HEK293 (cell line): Measurements from ENCODE around the gene KRT82.

Source experiments
- CTCF ChIA-PET: fragments of 350-600 bp; formaldehyde crosslinking; extraction: SDS; loops from one replicate; lab custom pipeline; 2021; ENCODE audit warnings: antibody characterized with exemption; lab: Yijun Ruan, JAX
- POLR2A ChIA-PET: fragments of 300-600 bp; formaldehyde crosslinking; extraction: SDS; loops from one replicate; lab custom pipeline; 2020; ENCODE audit warnings: antibody characterized with exemption, inconsistent platforms; lab: Yijun Ruan, JAX
- H3K27ac ChIP-seq: fragments of 200-500 bp; sonication (Bioruptor generic); 2 replicates; pipeline ENCODE4 v1.5.1; 2014; ENCODE audit warnings: low read depth, low read length, control low read depth, inconsistent platforms; ENCODE audit errors: extremely low read depth
- H3K36me3 ChIP-seq, 2 experiments: fragments of 200-500 bp in 1 of 2; sonication (Bioruptor generic) in 1 of 2; 1 replicate in 1 of 2; 2 replicates in 1 of 2; pipeline ENCODE4 v1.5.1; 2014 to 2017; ENCODE audit warnings: inconsistent platforms in 2 of 2, low read length in 2 of 2; ENCODE audit not compliant: control insufficient read depth in 2 of 2, insufficient read depth in 1 of 2
- H3K4me1 ChIP-seq: fragments of 200-500 bp; sonication (Bioruptor generic); 2 replicates; pipeline ENCODE4 v1.5.1; 2014; ENCODE audit warnings: mild to moderate bottlenecking, low read length, inconsistent platforms; ENCODE audit not compliant: control insufficient read depth, insufficient read depth
- H3K4me3 ChIP-seq: 2 replicates; pipeline ENCODE4 v1.5.1; 2011; ENCODE audit warnings: low read depth, mild to moderate bottlenecking, control low read depth, low read length, moderate library complexity
- H3K9me3 ChIP-seq: fragments of 200-500 bp; sonication (Bioruptor generic); 2 replicates; pipeline ENCODE4 v1.5.1; 2014; ENCODE audit warnings: low read depth, low read length, inconsistent platforms; ENCODE audit not compliant: control insufficient read depth, insufficient read depth
- GFI1B ChIP-seq: fragments of 450-650 bp; formaldehyde crosslinking; IDR thresholded peaks from 2 replicates; pipeline ENCODE4 v1.5.1; 2016; ENCODE audit warnings: missing biosample characterization, missing genetic modification characterization
- KLF1 ChIP-seq: fragments of 450-650 bp; formaldehyde crosslinking; IDR thresholded peaks from 2 replicates; pipeline ENCODE4 v1.5.1; 2016; ENCODE audit warnings: missing biosample characterization, missing genetic modification characterization
- PRDM1 ChIP-seq: fragments of 450-650 bp; formaldehyde crosslinking; IDR thresholded peaks from 2 replicates; pipeline ENCODE4; 2016; ENCODE audit warnings: missing biosample characterization, missing genetic modification characterization
- PRDM4 ChIP-seq: fragments of 450-650 bp; formaldehyde crosslinking; IDR thresholded peaks from 2 replicates; pipeline ENCODE4 v1.5.1; 2017; ENCODE audit warnings: missing biosample characterization, missing genetic modification characterization
- SCRT2 ChIP-seq: fragments of 450-650 bp; formaldehyde crosslinking; IDR thresholded peaks from 2 replicates; pipeline ENCODE4 v1.5.1; 2016; ENCODE audit warnings: missing biosample characterization, missing genetic modification characterization
- SP2 ChIP-seq: fragments of 450-650 bp; formaldehyde crosslinking; IDR thresholded peaks from 2 replicates; pipeline ENCODE4 v1.5.1; 2016; ENCODE audit warnings: missing biosample characterization, missing genetic modification characterization
- SP3 ChIP-seq: fragments of 450-650 bp; formaldehyde crosslinking; IDR thresholded peaks from 2 replicates; pipeline ENCODE4 v1.5.1; 2016; ENCODE audit warnings: missing biosample characterization, missing genetic modification characterization
- YY2 ChIP-seq: fragments of 450-650 bp; formaldehyde crosslinking; IDR thresholded peaks from 2 replicates; pipeline ENCODE4 v1.5.1; 2016; ENCODE audit warnings: missing biosample characterization, missing genetic modification characterization
- ZBTB17 ChIP-seq: fragments of 450-650 bp; formaldehyde crosslinking; IDR thresholded peaks from 2 replicates; pipeline ENCODE4 v1.5.1; 2016; ENCODE audit warnings: missing biosample characterization, missing genetic modification characterization
- ZBTB21 ChIP-seq: fragments of 450-650 bp; formaldehyde crosslinking; IDR thresholded peaks from 2 replicates; pipeline ENCODE4 v1.5.1; 2017; ENCODE audit warnings: missing biosample characterization, missing genetic modification characterization
- ZFHX2 ChIP-seq: fragments of 450-650 bp; formaldehyde crosslinking; conservative IDR thresholded peaks from 2 replicates; pipeline ENCODE4 v1.5.1; 2016; ENCODE audit warnings: missing biosample characterization, missing genetic modification characterization
- ZNF132 ChIP-seq: fragments of 450-650 bp; formaldehyde crosslinking; IDR thresholded peaks from 2 replicates; pipeline ENCODE4 v1.5.1; 2017; ENCODE audit warnings: missing biosample characterization, missing genetic modification characterization, borderline replicate concordance
- ZNF184 ChIP-seq: fragments of 450-650 bp; IDR thresholded peaks from 2 replicates; pipeline ENCODE4 v1.5.1; 2018; ENCODE audit warnings: missing biosample characterization, mild to moderate bottlenecking, missing genetic modification characterization
- ZNF19 ChIP-seq: fragments of 450-650 bp; formaldehyde crosslinking; IDR thresholded peaks from 2 replicates; pipeline ENCODE4; 2016; ENCODE audit warnings: missing biosample characterization, missing genetic modification characterization, low read depth
- ZNF214 ChIP-seq: fragments of 450-650 bp; formaldehyde crosslinking; IDR thresholded peaks from 2 replicates; pipeline ENCODE4 v1.5.1; 2017; ENCODE audit warnings: missing biosample characterization, mild to moderate bottlenecking, missing genetic modification characterization, borderline replicate concordance
- ZNF24 ChIP-seq: fragments of 450-650 bp; formaldehyde crosslinking; IDR thresholded peaks from 2 replicates; pipeline ENCODE4 v1.5.1; 2016; ENCODE audit warnings: missing biosample characterization, missing genetic modification characterization
- ZNF366 ChIP-seq: fragments of 450-650 bp; formaldehyde crosslinking; conservative IDR thresholded peaks from 2 replicates; pipeline ENCODE4 v1.5.1; 2016; ENCODE audit warnings: missing biosample characterization, missing genetic modification characterization
- ZNF514 ChIP-seq: fragments of 450-650 bp; formaldehyde crosslinking; IDR thresholded peaks from 2 replicates; pipeline ENCODE4 v1.5.1; 2016; ENCODE audit warnings: missing biosample characterization, missing genetic modification characterization
- ZNF521 ChIP-seq: fragments of 450-650 bp; formaldehyde crosslinking; IDR thresholded peaks from 2 replicates; pipeline ENCODE4 v1.5.1; 2017; ENCODE audit warnings: missing biosample characterization, mild to moderate bottlenecking, missing genetic modification characterization
- ZNF610 ChIP-seq: fragments of 450-650 bp; formaldehyde crosslinking; IDR thresholded peaks from 2 replicates; pipeline ENCODE4 v1.5.1; 2016; ENCODE audit warnings: missing biosample characterization, missing genetic modification characterization, borderline replicate concordance
- ZNF670 ChIP-seq: fragments of 450-650 bp; formaldehyde crosslinking; IDR thresholded peaks from 2 replicates; pipeline ENCODE4 v1.5.1; 2016; ENCODE audit warnings: missing biosample characterization, missing genetic modification characterization, low read depth
- ZNF677 ChIP-seq: fragments of 450-650 bp; IDR thresholded peaks from 2 replicates; pipeline ENCODE4 v1.5.0; 2018; ENCODE audit warnings: missing biosample characterization, mild to moderate bottlenecking, missing genetic modification characterization, moderate library complexity
- ZNF76 ChIP-seq: fragments of 450-650 bp; formaldehyde crosslinking; IDR thresholded peaks from 2 replicates; pipeline ENCODE4; 2016; ENCODE audit warnings: low read depth, missing biosample characterization, missing genetic modification characterization, borderline replicate concordance
- ZNF776 ChIP-seq: fragments of 450-650 bp; formaldehyde crosslinking; IDR thresholded peaks from 2 replicates; pipeline ENCODE4 v1.5.0; 2017; ENCODE audit warnings: missing biosample characterization, missing genetic modification characterization, borderline replicate concordance
- ZSCAN16 ChIP-seq: fragments of 450-650 bp; formaldehyde crosslinking; IDR thresholded peaks from 2 replicates; pipeline ENCODE4 v1.5.1; 2016; ENCODE audit warnings: missing biosample characterization, missing genetic modification characterization
- ZSCAN18 ChIP-seq: fragments of 450-650 bp; formaldehyde crosslinking; IDR thresholded peaks from 2 replicates; pipeline ENCODE4 v1.5.1; 2016; ENCODE audit warnings: missing biosample characterization, missing genetic modification characterization
- TF ChIP-seq, protein P1 (sequence below): fragments of 450-650 bp; formaldehyde crosslinking; IDR thresholded peaks from 2 replicates; pipeline ENCODE4 v1.5.1; 2016; ENCODE audit warnings: missing biosample characterization, missing genetic modification characterization

The KRT82 gene

DNA sequence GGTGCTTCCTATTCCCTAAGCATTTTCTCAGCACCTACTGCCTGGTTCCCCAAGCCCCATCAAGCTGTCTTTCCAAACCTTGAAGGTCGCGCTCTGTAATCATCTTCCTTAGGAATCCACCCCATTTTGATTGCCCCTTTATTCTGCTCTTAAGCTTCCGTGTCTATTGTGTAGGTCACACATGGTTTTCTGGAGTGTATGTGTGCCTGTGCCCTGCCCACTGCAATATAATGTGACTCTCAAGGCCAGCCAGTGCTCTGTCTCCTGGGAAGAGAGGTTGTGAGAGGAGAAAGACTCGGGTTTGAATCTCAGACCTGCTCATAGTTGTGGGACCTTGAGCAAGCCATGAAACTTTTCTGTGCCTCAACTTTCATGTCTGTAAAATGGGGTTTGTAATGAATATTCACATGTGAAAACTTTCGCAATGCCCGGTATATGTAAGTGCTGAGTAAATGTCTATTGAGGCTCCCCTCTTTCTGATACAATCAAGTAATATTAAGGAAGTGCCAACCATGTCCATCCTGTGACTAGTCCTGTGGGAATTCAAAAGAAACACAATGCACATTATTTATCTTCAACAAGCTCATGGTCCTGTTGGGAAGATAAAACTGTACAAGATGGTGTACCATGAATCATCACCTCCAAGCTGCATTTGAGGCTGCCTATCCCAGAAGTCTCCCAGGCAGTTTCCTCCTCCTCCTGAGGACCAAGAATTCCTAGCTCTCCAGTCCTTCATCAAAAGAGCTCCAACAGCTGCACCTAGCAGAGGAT lies 28.8 kb upstream of the KRT82 start:
- H3K36me3 ChIP-seq: no peaks in the 10 kb centered on the region
- TF ChIP-seq ZNF24 (0 out of 2 replicates have a peak, but pooled peaks have one; percentile 12), ZNF366 (peak; percentile 50), ZNF19 (tag by site-specific recombination) (no peak)
- H3K27ac ChIP-seq: no peak overlapping the region
- CTCF ChIA-PET: no interaction called here
- H3K4me3 ChIP-seq: no peak overlapping the region
- POLR2A ChIA-PET: no interaction called here
- H3K9me3 ChIP-seq: no peaks in the 10 kb centered on the region
- H3K4me1 ChIP-seq: no peaks in the 10 kb centered on the region

DNA sequence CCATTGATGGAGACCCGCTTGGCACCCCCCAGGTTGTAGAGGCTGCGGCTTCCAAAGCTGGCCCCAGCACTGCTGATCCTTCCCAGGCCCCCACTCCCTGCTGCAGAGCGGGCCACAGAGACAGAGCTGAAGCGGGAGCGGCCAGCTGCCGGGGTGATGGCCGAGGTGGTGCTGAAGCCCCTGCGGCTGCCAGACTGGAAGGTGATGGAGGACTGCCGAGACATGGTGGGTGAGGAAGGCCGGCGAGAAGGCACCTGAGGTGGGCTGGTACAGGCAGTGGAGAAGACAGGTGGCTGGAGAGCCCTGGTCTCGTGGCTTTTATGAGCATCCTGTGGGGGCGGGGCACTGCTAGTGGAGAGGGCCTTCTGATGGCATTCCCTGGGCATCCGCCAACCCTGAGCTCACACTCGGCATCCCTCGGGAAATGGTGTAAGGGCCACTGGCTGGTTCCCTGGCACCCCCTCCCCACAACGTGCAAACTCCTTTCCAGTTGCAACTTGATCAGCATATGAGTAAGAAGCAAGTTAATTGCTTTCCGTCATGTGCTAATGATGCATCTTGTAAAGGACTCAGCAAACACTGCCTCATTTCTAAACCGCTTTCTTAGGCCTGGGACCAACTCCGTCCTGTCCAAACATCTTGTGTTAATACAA lies 28.1 kb upstream of the KRT82 start, which contains the start of gene KRT75:
KRT75 (minus strand) TSS at position 291 of the 653 bp plus-strand sequence; CDS start at position 224, 67 bp downstream.
- CTCF ChIA-PET: no interaction called here
- no peak for TF ChIP-seq ZNF214 (tag by site-specific recombination)
- TF ChIP-seq ZNF366: peak; percentile 93
- no peak for TF ChIP-seq ZNF670
- peak; percentile 31; the same call in 1 of the 2 replicates for TF ChIP-seq ZFHX2 (tag by site-specific recombination)
- TF ChIP-seq ZSCAN18: no peak
- peak; percentile 22; the same call in 1 of the 2 replicates for TF ChIP-seq SP2 (tag by site-specific recombination)
- no peak for TF ChIP-seq PRDM4 (tag by site-specific recombination)
- TF ChIP-seq SP3: 0 out of 2 replicates have a peak, but pooled peaks have one; percentile 26
- no peak for TF ChIP-seq ZNF132
- TF ChIP-seq ZNF610 (tag by site-specific recombination): no peak
- no peak for TF ChIP-seq ZNF521 (tag by site-specific recombination)
- TF ChIP-seq GFI1B (tag by site-specific recombination): no peak
- no peak for TF ChIP-seq YY2 (tag by site-specific recombination)
- TF ChIP-seq ZNF776: no peak
- peak; percentile 18; the same call in 1 of the 2 replicates for TF ChIP-seq ZNF76 (tag by site-specific recombination)
- no peak for TF ChIP-seq KLF1 (tag by site-specific recombination)
- peak; percentile 72 for TF ChIP-seq ZBTB21 (tag by site-specific recombination)
- peak; percentile 30; the same call in 1 of the 2 replicates for TF ChIP-seq SCRT2
- TF ChIP-seq ZSCAN16: no peak
- no peak for TF ChIP-seq PRDM1 (tag by site-specific recombination)
- TF ChIP-seq, protein P1, sequence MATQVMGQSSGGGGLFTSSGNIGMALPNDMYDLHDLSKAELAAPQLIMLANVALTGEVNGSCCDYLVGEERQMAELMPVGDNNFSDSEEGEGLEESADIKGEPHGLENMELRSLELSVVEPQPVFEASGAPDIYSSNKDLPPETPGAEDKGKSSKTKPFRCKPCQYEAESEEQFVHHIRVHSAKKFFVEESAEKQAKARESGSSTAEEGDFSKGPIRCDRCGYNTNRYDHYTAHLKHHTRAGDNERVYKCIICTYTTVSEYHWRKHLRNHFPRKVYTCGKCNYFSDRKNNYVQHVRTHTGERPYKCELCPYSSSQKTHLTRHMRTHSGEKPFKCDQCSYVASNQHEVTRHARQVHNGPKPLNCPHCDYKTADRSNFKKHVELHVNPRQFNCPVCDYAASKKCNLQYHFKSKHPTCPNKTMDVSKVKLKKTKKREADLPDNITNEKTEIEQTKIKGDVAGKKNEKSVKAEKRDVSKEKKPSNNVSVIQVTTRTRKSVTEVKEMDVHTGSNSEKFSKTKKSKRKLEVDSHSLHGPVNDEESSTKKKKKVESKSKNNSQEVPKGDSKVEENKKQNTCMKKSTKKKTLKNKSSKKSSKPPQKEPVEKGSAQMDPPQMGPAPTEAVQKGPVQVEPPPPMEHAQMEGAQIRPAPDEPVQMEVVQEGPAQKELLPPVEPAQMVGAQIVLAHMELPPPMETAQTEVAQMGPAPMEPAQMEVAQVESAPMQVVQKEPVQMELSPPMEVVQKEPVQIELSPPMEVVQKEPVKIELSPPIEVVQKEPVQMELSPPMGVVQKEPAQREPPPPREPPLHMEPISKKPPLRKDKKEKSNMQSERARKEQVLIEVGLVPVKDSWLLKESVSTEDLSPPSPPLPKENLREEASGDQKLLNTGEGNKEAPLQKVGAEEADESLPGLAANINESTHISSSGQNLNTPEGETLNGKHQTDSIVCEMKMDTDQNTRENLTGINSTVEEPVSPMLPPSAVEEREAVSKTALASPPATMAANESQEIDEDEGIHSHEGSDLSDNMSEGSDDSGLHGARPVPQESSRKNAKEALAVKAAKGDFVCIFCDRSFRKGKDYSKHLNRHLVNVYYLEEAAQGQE (tag by site-specific recombination): no peak
- TF ChIP-seq ZNF184 (tag by site-specific recombination): peak; percentile 71; the same call in 1 of the 2 replicates
- no peak for TF ChIP-seq ZNF514
- no peak for TF ChIP-seq ZNF677 (tag by site-specific recombination)
- peak; percentile 60 for TF ChIP-seq ZBTB17 (tag by site-specific recombination)

More for the DNA sequence above, 28.1 kb upstream of the KRT82 start, which contains the start of gene KRT75:
- Histone ChIP-seq H3K36me3 (no peaks in the 10 kb centered on the region), H3K4me3 (no peak within 1 kb of the TSS), H3K27ac (no peak within 1 kb of the TSS), H3K9me3 (no peaks in the 10 kb centered on the region), H3K4me1 (no peaks in the 10 kb centered on the region)
- POLR2A ChIA-PET: no interaction called here
